GM23248 (cell line): ENCODE data around the gene FHL3. TPM values are rescaled to one million over a fixed set of nuclear protein-coding genes. Genes with fewer than 3 reads are reported as not detected.
A peak's percentile ranks its signal among the peaks of the same experiment; 100 is the strongest.

Experiments
- DNase-seq: peaks from one replicate; pipeline ENCODE4 v3.0.0-alpha.2; 2015
- H2AFZ ChIP-seq: fragments of 200-600 bp; sonication (generic); 2 replicates; pipeline ENCODE4 v1.6.1; 2016; ENCODE audit warnings: antibody characterized with exemption
- H3F3A ChIP-seq: fragments of 200-600 bp; sonication (generic); 2 replicates; pipeline ENCODE4 v1.6.1; 2016; ENCODE audit warnings: mild to moderate bottlenecking, antibody characterized with exemption, mixed run types; ENCODE audit not compliant: insufficient read depth
- H3K27ac ChIP-seq: fragments of 200-600 bp; sonication (generic); 2 replicates; pipeline ENCODE4 v1.5.1; 2016; ENCODE audit warnings: mild to moderate bottlenecking
- H3K27me3 ChIP-seq: fragments of 200-600 bp; sonication (generic); replicated peaks from 2 replicates; pipeline ENCODE4 v1.6.1; 2016; ENCODE audit warnings: mild to moderate bottlenecking; ENCODE audit not compliant: insufficient read depth
- H3K36me3 ChIP-seq: fragments of 200-600 bp; sonication (generic); 2 replicates; pipeline ENCODE4 v1.6.1; 2016; ENCODE audit warnings: low read depth, mild to moderate bottlenecking
- H3K4me1 ChIP-seq: fragments of 200-600 bp; sonication (generic); 2 replicates; pipeline ENCODE4 v1.6.1; 2016; ENCODE audit warnings: mild to moderate bottlenecking; ENCODE audit not compliant: insufficient read depth
- H3K4me2 ChIP-seq: fragments of 200-600 bp; sonication (generic); one replicate; pipeline ENCODE4 v1.6.1; 2016; ENCODE audit warnings: mild to moderate bottlenecking; ENCODE audit not compliant: unreplicated experiment
- H3K4me3 ChIP-seq: fragments of 200-600 bp; sonication (generic); 2 replicates; pipeline ENCODE4 v1.5.1; 2016; ENCODE audit warnings: mild to moderate bottlenecking
- H3K79me2 ChIP-seq: fragments of 200-600 bp; sonication (generic); 2 replicates; pipeline ENCODE4 v1.6.1; 2016; ENCODE audit warnings: mild to moderate bottlenecking; ENCODE audit not compliant: insufficient read depth
- H3K9ac ChIP-seq: fragments of 200-600 bp; sonication (generic); 2 replicates; pipeline ENCODE4 v1.6.1; 2016; ENCODE audit warnings: mild to moderate bottlenecking
- H3K9me2 ChIP-seq: fragments of 200-600 bp; sonication (generic); 2 replicates; pipeline ENCODE4 v1.6.1; 2016; ENCODE audit warnings: mixed run types, mild to moderate bottlenecking, moderate library complexity; ENCODE audit not compliant: insufficient read depth
- H3K9me3 ChIP-seq: fragments of 200-600 bp; sonication (generic); one replicate; pipeline ENCODE4 v1.6.1; 2017; ENCODE audit warnings: low read depth
- H4K20me1 ChIP-seq: fragments of 200-600 bp; sonication (generic); 2 replicates; pipeline ENCODE4 v1.6.0; 2016; ENCODE audit not compliant: insufficient read depth
- EZH2 ChIP-seq: fragments of 200-600 bp; sonication (generic); IDR thresholded peaks from 2 replicates; pipeline ENCODE4 v1.6.1; 2018; ENCODE audit warnings: antibody characterized with exemption, mild to moderate bottlenecking; ENCODE audit not compliant: insufficient read depth, poor library complexity, severe bottlenecking
- EZH2phosphoT487 ChIP-seq: fragments of 200-600 bp; sonication (generic); IDR thresholded peaks from 2 replicates; pipeline ENCODE4 v1.6.1; 2018; ENCODE audit warnings: antibody characterized with exemption, moderate library complexity, mild to moderate bottlenecking, low read depth; ENCODE audit not compliant: insufficient read depth
- whole genome bisulfite sequencing, 2 experiments: methylation state at CpG; one replicate each; pipeline ENCODE4 v1.1.6; 2015 to 2017; ENCODE audit warnings: low lambda C conversion rate in 2 of 2, low coverage in 1 of 2; ENCODE audit errors: missing lambda C conversion rate in 2 of 2; 5-methylcytosine and 5-hydroxymethylcytosine counted together
- in situ Hi-C: fragments of 300-500 bp; cut with MboI; formaldehyde crosslinking; loops from 2 replicates; pipeline ENCODE4 v1.15.0; 2020
- polyA plus RNA-seq: library from polyadenylated mRNA; unstranded; fragments of >200 nt; fragmentation: Nextera tagmentation; extraction: Ambion mirVana; gene quantifications from 2 replicates; pipeline ENCODE4 v1.2.1, GENCODE V29; 2016
- total RNA-seq: library from RNA; depleted of rRNA; stranded (reverse); fragments of >200 nt; shearing (Covaris generic); gene quantifications from 2 replicates; pipeline ENCODE4 v1.2.3, GENCODE V29; 2014

The FHL3 gene
- total and polyA plus RNA-seq, 2 experiments from 2014 or later: 31.7 to 44.4 TPM

- Histone ChIP-seq H3K27me3 (no peaks in the 10 kb centered on the region), H3K4me2 (peak overlapping the region; percentile 73), H4K20me1 (no peaks in the 10 kb centered on the region), H3K4me3 (peak overlapping the region; percentile 75), H3K9me2 (no peaks in the 10 kb centered on the region), H3K79me2 (peaks cover 31% of the 10 kb centered on the region), H3K27ac (peak overlapping the region; percentile 70), H3K4me1 (peaks cover 34% of the 10 kb centered on the region), H3K36me3 (peaks cover 6% of the 10 kb centered on the region), H3K9ac (peak overlapping the region; percentile 76), H3K9me3 (no peaks in the 10 kb centered on the region), H2AFZ (peak overlapping the region; percentile 80), H3F3A (peaks cover 45% of the 10 kb centered on the region)
- WGBS, 2 experiments: 1% methylated on average over 29 to 33 of the region's 46 CpGs
- in situ Hi-C loops: no loop called here
- TF ChIP-seq EZH2 (no peak), EZH2phosphoT487 (no peak)
- DNase-seq: peak; percentile 97
These were observed 9.5 kb downstream of the FHL3 start for GRCh38 chr1:37995751-37996345.

GRCh38 chr1:37994886-37995566 lies 10.3 kb downstream of the FHL3 start:
- in situ Hi-C loops: no loop called here
- no peak for DNase-seq
- peaks cover 31% of the 10 kb centered on the region for H3K79me2 ChIP-seq
- peaks cover 26% of the 10 kb centered on the region for H3K4me1 ChIP-seq
- H3K9me2 ChIP-seq: no peaks in the 10 kb centered on the region
- H3F3A ChIP-seq: peaks cover 44% of the 10 kb centered on the region
- H3K9ac ChIP-seq: peak overlapping the region; percentile 76
- H3K27me3 ChIP-seq: no peaks in the 10 kb centered on the region
- H3K9me3 ChIP-seq: no peaks in the 10 kb centered on the region
- TF ChIP-seq EZH2 (no peak), EZH2phosphoT487 (no peak)
- H4K20me1 ChIP-seq: no peaks in the 10 kb centered on the region
- WGBS, 2 experiments: 53 to 57% methylated on average over 11 of the region's 11 CpGs
- peak overlapping the region; percentile 75 for H3K4me3 ChIP-seq
- H2AFZ ChIP-seq: peak overlapping the region; percentile 80
- H3K36me3 ChIP-seq: peaks cover 6% of the 10 kb centered on the region
- peak overlapping the region; percentile 70 for H3K27ac ChIP-seq
- peak overlapping the region; percentile 73 for H3K4me2 ChIP-seq

GRCh38 chr1:37989361-37989930 lies 15.9 kb downstream of the FHL3 start:
- Histone ChIP-seq H3F3A (peaks cover 40% of the 10 kb centered on the region; the same call in 1 of the 2 replicates), H3K9me2 (no peaks in the 10 kb centered on the region), H3K79me2 (peaks cover 34% of the 10 kb centered on the region), H3K4me3 (peak overlapping the region; percentile 100), H3K27me3 (no peaks in the 10 kb centered on the region), H3K9ac (peak overlapping the region; percentile 93), H3K4me1 (peaks cover 8% of the 10 kb centered on the region; the same call in 1 of the 2 replicates), H3K36me3 (peaks cover 17% of the 10 kb centered on the region; the same call in 1 of the 2 replicates), H3K27ac (peak overlapping the region; percentile 70), H3K4me2 (peak overlapping the region; percentile 91), H2AFZ (peak overlapping the region; percentile 88), H4K20me1 (no peaks in the 10 kb centered on the region), H3K9me3 (no peaks in the 10 kb centered on the region)
- peak; percentile 72 for DNase-seq
- 1% methylated on average over 29 to 30 of the region's 30 CpGs for WGBS, 2 experiments
- no peak for TF ChIP-seq EZH2phosphoT487
- TF ChIP-seq EZH2: no peak
- in situ Hi-C loops: no loop called here

GRCh38 chr1:37987679-37988078 lies 17.6 kb downstream of the FHL3 start:
- H3K4me2 ChIP-seq: no peak overlapping the region

More at GRCh38 chr1:37987679-37988078, 17.6 kb downstream of the FHL3 start:
- Histone ChIP-seq H3K36me3 (peaks cover 27% of the 10 kb centered on the region; the same call in 1 of the 2 replicates), H3K79me2 (peaks cover 34% of the 10 kb centered on the region), H3K4me1 (peaks cover 8% of the 10 kb centered on the region; the same call in 1 of the 2 replicates), H3F3A (peaks cover 32% of the 10 kb centered on the region; the same call in 1 of the 2 replicates), H3K9me3 (no peaks in the 10 kb centered on the region), H3K4me3 (no peak overlapping the region), H3K27me3 (no peaks in the 10 kb centered on the region), H3K27ac (no peak overlapping the region), H3K9ac (peak overlapping the region; percentile 93; the same call in 1 of the 2 replicates), H4K20me1 (no peaks in the 10 kb centered on the region), H2AFZ (no peak overlapping the region), H3K9me2 (no peaks in the 10 kb centered on the region)
- DNase-seq: no peak
- 46 to 71% methylated on average over 1 of the region's 1 CpG for WGBS, 2 experiments
- TF ChIP-seq EZH2 (no peak), EZH2phosphoT487 (no peak)
- in situ Hi-C loops: no loop called here
